GM18868 (cell line): ENCODE data around the gene DNPH1.

Experiments used
- ATAC-seq: cut with Tn5 transposase; IDR thresholded peaks from one replicate; pipeline ENCODE4 v1.9.1; 2021; ENCODE audit warnings: mild to moderate bottlenecking, moderate library complexity; ENCODE audit not compliant: unreplicated experiment

DNPH1 gene

GRCh38 chr6:43185391-43185985 is 43.8 kb downstream of the DNPH1 start:
- no peak for ATAC-seq

DNA sequence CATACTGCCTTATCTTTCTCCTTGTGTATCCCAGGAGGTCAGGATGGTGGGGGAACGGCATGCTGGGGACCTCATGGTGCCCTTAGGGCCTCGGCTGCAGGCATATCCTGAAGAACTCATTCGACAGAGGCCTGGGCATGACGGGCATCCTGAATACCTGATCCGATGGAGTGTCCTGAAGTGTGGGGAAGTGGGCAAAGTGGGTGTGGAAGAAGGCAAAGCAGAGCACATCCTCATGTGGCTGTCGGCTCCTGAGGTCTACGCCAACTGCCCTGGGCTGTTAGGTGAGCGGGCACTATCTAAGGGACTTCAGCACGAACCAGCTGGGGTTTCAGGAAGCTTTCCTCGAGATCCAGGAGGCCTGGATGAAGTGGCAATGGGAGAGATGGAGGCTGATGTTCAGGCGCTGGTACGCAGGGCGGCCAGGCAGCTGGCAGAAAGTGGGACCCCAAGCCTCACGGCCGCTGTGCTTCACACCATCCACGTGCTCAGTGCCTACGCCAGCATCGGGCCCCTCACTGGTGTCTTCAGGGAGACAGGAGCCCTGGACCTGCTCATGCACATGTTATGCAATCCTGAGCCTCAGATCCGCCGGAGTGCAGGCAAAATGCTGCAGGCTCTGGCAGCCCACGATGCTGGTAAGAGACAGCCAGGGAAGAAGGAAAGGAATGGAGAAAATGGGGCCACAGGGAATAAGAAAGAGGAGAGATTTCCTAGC is 44.9 kb downstream of the DNPH1 start:
- ATAC-seq: no peak

DNA sequence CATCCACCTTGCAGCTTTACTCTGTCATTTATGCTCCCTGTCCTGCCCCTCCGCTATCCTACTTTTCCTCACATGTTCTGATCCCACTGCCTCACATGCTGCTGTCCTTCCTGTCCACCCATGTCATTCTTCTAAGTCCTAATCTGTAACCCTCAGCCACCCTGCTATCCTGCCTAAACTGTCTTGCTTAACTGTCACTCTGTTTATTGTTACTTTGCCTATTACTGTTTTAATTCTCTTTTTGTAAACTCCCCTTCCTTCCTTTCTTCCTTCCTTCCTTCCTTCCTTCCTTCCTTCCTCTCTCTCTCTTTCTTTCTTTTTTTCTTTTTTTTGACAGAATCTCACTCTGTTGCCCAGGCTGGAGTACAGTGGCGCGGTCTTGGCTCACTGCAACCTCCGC is 45.8 kb downstream of the DNPH1 start:
- ATAC-seq: no peak

GRCh38 chr6:43181942-43182860 is 47.1 kb downstream of the DNPH1 start, which contains the start of gene CUL9:
CUL9 (plus strand) TSS chr6:43182196; CDS start chr6:43184311, 2,115 bp downstream.
- ATAC-seq: peak; percentile 92

DNA sequence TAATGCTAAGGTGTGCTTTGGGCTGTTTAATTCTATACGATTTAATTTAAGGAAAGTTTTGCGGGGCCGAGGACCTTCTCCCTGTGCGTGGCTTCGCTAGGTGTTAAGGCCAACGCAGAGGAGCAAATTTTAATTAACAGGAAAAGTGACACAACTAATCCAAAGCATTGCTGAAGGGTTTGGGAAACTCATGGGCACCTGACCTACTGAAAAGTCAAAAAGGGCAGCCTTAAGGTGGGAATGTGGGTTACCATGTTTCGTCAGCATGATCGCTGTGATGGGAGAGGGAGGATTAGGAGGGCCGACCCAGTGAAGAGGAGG is 47.7 kb downstream of the DNPH1 start:
- ATAC-seq: no peak

DNA sequence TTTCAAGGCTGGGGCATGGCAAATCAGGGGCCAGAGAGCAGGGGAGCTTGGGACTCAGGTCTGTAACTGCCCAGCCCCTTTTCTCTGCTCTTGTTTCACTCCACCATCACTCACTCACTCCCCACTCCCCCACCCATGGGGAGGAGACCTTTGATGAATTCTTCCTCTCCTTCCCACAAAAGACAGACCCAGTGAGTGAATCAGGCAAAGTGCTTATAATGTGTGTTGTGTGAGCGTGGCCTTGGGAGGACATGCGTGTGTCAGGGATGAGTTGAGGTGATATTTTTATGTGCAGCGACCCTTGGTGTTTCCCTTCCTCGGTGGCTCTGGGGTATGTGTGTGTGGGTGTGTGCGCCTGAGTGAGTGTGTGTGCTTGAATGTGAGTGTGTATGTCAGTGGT is 48.3 kb downstream of the DNPH1 start:
- no peak for ATAC-seq

GRCh38 chr6:43180058-43180457 is 49.2 kb downstream of the DNPH1 start:
- ATAC-seq: no peak

- ATAC-seq: no peak
These were observed 50.1 kb downstream of the DNPH1 start for GRCh38 chr6:43178951-43179830.

- ATAC-seq: no peak
These were observed 51.1 kb downstream of the DNPH1 start for GRCh38 chr6:43178150-43178549.

DNA sequence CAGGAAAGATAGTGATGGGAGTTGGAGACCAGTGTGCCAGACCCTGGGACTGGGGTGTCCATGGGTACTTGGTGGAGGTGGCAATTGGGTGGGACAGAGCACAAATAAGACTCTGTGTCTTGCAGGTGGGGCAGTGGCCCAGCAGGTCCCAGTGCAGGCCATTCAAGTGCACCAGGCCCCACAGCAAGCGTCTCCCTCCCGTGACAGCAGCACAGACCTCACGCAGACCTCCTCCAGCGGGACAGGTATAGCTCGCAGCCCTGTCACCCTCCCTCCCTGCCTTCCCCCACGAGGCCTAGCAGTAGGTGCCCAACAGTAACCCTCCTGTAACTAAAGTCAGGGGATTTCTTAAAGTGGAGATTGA is 52.9 kb downstream of the DNPH1 start:
- ATAC-seq: no peak

DNA sequence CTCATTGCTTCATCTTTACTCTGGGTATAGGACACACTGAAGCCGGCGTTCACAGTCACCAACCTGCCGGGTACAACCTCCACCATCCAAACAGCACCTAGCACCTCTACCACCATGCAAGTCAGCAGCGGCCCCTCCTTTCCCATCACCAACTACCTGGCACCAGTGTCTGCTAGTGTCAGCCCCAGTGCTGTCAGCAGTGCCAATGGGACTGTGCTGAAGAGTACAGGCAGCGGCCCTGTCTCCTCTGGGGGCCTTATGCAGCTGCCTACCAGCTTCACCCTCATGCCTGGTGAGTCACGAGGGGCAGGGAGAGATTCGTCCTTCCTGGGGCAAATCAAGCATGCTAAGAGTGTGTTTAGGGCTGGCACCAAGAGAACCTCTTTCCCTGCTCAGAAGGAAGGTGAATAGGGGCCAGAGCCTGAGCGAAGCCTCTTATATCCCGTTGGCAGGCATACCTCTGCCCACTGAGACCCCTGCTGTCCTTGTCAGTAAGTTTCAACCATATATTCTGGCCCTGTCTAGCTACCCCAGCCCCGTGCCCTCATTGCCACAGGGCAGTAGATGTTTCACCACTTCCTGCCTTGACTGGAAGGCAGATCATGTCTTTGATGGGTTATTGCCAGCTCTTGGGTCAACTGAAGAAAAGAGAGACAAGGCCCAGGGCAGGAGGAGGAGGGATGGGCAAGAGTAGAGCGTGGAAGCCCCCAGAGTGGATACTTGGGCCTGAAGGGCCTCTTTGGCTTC is 53.4 kb downstream of the DNPH1 start:
- ATAC-seq: no peak
